ENCODE measurements around the gene ADAM8. TPM values are rescaled to one million over a fixed set of nuclear protein-coding genes. Genes with fewer than 3 reads are reported as not detected.

The ADAM8 gene
- total RNA-seq, 4 donors from 2014 or later, result 2.3 to 21.3 (median 13.7) TPM

DNA sequence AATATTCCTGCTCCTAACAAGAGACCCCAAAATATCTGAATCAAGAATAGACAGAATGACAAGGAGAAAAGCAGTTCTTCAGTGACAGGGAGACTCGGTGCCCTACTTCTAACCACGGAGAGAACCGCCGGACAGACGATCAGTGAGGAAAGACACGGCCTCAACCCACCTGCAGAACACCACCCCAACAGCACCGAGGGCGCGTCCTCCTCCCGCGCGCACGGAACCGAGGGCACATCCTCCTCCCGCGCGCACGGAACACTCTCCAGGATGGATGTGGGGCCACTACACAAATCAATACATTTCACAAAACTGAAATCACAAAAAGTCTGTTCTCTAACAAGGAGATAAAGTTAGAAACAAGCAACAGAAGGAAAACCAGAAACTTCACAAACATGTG, 9.7 kb upstream of the ADAM8 start:
- Histone ChIP-seq H3K9me3 (no peaks in the 10 kb centered on the region), H3K4me3 (no peak overlapping the region), H3K27me3 (no peaks in the 10 kb centered on the region), H3K27ac (no peak overlapping the region), H3K4me1 (no peaks in the 10 kb centered on the region), H3K36me3 (peaks cover 0 to 89% (median 41%) of the 10 kb centered on the region in 4 donors)
- WGBS, 2 donors (ENCODE audit: low coverage in 1 of 2), result 90 to 95% methylated on average over 7 to 18 of the region's 18 CpGs
- DNase-seq, result no peak
- intact Hi-C loops (cut with DNase I; ENCODE audit: low total_unique reads), result no loop called here
- no peak for TF ChIP-seq POLR2A (IDR thresholded peaks at IDR 0.05)
- TF ChIP-seq POLR2AphosphoS5 (IDR thresholded peaks at IDR 0.05), result no peak
- TF ChIP-seq, protein P1, sequence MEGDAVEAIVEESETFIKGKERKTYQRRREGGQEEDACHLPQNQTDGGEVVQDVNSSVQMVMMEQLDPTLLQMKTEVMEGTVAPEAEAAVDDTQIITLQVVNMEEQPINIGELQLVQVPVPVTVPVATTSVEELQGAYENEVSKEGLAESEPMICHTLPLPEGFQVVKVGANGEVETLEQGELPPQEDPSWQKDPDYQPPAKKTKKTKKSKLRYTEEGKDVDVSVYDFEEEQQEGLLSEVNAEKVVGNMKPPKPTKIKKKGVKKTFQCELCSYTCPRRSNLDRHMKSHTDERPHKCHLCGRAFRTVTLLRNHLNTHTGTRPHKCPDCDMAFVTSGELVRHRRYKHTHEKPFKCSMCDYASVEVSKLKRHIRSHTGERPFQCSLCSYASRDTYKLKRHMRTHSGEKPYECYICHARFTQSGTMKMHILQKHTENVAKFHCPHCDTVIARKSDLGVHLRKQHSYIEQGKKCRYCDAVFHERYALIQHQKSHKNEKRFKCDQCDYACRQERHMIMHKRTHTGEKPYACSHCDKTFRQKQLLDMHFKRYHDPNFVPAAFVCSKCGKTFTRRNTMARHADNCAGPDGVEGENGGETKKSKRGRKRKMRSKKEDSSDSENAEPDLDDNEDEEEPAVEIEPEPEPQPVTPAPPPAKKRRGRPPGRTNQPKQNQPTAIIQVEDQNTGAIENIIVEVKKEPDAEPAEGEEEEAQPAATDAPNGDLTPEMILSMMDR (IDR thresholded peaks at IDR 0.05), result no peak
- no peak for TF ChIP-seq EP300 (IDR thresholded peaks at IDR 0.05; ENCODE audit: low read depth)
- in situ Hi-C loops (cut with MboI; ENCODE audit: low pct_ligation_motif_present in 1 of 4, low pct_unique_long_range_greater_than_20kb in 1 of 4, low sequenced_read_pairs in 3 of 4), result no loop called here

DNA sequence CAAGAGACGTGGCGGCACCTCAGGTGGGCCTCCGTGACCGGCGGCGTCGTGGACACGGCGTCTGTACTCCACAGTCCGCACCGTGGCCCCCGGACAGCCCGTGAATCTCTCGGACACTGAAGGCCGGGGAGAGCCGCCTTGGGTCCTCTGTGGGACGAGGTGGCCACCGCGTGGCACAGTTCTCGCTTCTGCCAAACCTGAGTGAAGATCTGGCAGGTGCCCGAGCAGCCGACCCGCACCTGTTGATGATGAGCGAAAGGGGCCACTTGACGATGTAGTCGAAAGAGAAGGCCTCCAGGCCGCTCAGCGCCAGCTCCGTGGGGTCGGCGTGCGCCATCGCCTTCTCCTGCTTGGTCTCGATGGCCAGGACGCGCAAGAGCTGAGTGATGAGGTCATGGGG, 8.5 kb upstream of the ADAM8 start:
- 93% methylated on average over 36 of the region's 36 CpGs; no CpG with 5 or more reads in 1 of the 2 donors for WGBS, 2 donors (ENCODE audit: low coverage in 1 of 2)
- Histone ChIP-seq H3K4me3 (no peak overlapping the region), H3K9me3 (no peaks in the 10 kb centered on the region), H3K27me3 (no peaks in the 10 kb centered on the region), H3K4me1 (no peaks in the 10 kb centered on the region), H3K27ac (no peak overlapping the region), H3K36me3 (peaks cover 0 to 83% (median 41%) of the 10 kb centered on the region in 4 donors)
- intact Hi-C loops (cut with DNase I; ENCODE audit: low total_unique reads) (no loop called here), in situ Hi-C loops (cut with MboI; ENCODE audit: low pct_ligation_motif_present in 1 of 4, low pct_unique_long_range_greater_than_20kb in 1 of 4, low sequenced_read_pairs in 3 of 4) (no loop called here)
- DNase-seq, result no peak
- TF ChIP-seq POLR2AphosphoS5 (IDR thresholded peaks at IDR 0.05), result no peak
- TF ChIP-seq, protein P1 (IDR thresholded peaks at IDR 0.05), result no peak
- TF ChIP-seq POLR2A (IDR thresholded peaks at IDR 0.05), result no peak
- no peak for TF ChIP-seq EP300 (IDR thresholded peaks at IDR 0.05; ENCODE audit: low read depth)

DNA sequence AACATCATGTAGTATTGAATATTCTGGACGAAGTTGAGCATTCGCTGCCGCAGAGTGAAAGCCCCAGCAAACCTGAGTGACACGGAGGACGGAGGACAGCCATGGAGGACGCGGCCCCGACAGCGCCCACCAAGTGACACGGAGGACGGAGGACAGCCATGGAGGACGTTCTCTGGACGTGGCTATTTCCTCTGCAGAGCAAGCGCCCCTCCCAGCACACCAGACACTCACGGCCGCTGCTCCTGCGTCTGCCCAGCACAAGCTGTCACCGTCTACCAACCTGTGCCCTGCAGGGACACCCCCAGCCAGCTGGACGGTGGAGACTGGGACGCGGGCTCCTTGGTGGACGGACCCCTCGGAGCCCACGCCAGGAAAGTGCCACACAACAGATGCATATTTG, 7.3 kb upstream of the ADAM8 start:
- no peaks in the 10 kb centered on the region for H3K4me1 ChIP-seq
- in situ Hi-C loops (cut with MboI; ENCODE audit: low pct_ligation_motif_present in 1 of 4, low pct_unique_long_range_greater_than_20kb in 1 of 4, low sequenced_read_pairs in 3 of 4), result no loop called here
- no peaks in the 10 kb centered on the region for H3K27me3 ChIP-seq

DNA sequence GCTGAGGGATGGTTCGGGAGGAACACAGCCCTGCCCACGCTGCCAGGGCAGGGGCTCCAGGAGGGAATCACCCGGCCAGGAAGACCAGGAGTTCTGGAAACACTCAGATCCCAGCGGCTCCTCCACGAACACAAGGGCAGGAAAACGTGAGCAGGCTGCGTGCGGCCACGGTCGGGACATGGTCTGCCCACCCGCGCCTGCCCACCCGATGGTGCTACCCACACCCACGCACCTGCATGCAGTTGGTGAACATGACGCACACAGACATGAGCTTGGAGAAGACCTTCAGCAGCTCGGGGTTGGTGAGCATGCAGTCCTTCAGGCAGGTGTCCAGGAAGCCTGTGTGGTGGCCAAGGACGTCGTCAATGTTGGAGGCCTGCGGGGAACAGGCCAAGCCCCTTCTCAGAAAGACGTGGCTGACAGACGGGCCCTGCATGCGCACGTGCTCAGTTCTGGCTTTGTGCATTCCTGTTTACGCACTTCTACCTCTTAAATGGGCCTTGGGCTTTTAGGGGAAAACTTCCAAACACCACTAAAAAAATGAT, 6.2 kb upstream of the ADAM8 start:
- in situ Hi-C loops (cut with MboI; ENCODE audit: low pct_ligation_motif_present in 1 of 4, low pct_unique_long_range_greater_than_20kb in 1 of 4, low sequenced_read_pairs in 3 of 4), result no loop called here
- Histone ChIP-seq H3K4me3 (no peak overlapping the region), H3K36me3 (peaks cover 0 to 64% (median 32%) of the 10 kb centered on the region in 4 donors), H3K27me3 (no peaks in the 10 kb centered on the region), H3K4me1 (peaks cover 0 to 6% (median 2%) of the 10 kb centered on the region in 4 donors), H3K9me3 (no peaks in the 10 kb centered on the region), H3K27ac (no peak overlapping the region)
- WGBS, 2 donors (ENCODE audit: low coverage in 1 of 2), result 95% methylated on average over 24 of the region's 24 CpGs; no CpG with 5 or more reads in 1 of the 2 donors
- no peak for DNase-seq
- no peak for TF ChIP-seq POLR2AphosphoS5 (IDR thresholded peaks at IDR 0.05)
- TF ChIP-seq, protein P1 (IDR thresholded peaks at IDR 0.05), result no peak
- no peak for TF ChIP-seq POLR2A (IDR thresholded peaks at IDR 0.05)
- TF ChIP-seq EP300 (IDR thresholded peaks at IDR 0.05; ENCODE audit: low read depth), result no peak
- intact Hi-C loops (cut with DNase I; ENCODE audit: low total_unique reads), result no loop called here

More for the DNA sequence above, 7.3 kb upstream of the ADAM8 start:
- DNase-seq, result no peak
- no peaks in the 10 kb centered on the region for H3K9me3 ChIP-seq
- intact Hi-C loops (cut with DNase I; ENCODE audit: low total_unique reads), result no loop called here
- H3K36me3 ChIP-seq, result peaks cover 0 to 74% (median 37%) of the 10 kb centered on the region in 4 donors
- no peak overlapping the region for H3K4me3 ChIP-seq
- no peak for TF ChIP-seq POLR2A (IDR thresholded peaks at IDR 0.05)
- no peak for TF ChIP-seq EP300 (IDR thresholded peaks at IDR 0.05; ENCODE audit: low read depth)
- TF ChIP-seq, protein P1 (IDR thresholded peaks at IDR 0.05), result no peak
- TF ChIP-seq POLR2AphosphoS5 (IDR thresholded peaks at IDR 0.05), result no peak
- WGBS, 2 donors (ENCODE audit: low coverage in 1 of 2), result 95 to 97% methylated on average over 6 to 24 of the region's 24 CpGs
- no peak overlapping the region for H3K27ac ChIP-seq
